ENCODE results near the gene CFAP54. TPM values are rescaled to one million over a fixed set of nuclear protein-coding genes. Genes with fewer than 3 reads are reported as not detected.

The CFAP54 gene
- polyA plus RNA-seq, 3 donors = not detected

DNA sequence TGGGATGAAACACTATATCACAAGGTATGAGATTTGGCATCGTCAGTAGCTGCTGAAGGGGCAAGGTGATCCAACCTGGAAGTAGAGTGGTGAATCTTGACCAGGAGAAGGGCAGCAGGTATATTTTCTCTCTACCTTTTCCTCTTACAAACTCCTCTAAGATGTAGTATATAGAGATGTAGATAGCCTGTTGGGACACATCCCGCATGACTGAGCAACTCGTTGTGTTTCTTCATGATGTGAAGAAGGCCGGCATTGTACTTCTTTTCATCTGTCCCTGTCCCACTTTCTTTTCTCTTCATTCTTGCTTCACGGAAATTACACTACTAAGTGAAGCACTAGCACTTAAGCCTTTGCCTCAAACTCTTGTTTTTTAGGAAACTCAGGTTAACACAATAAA, 7.3 kb upstream of the CFAP54 start:
- Histone ChIP-seq H3K9me3 (replicated peaks in 1 of 2; ENCODE audit: control insufficient read depth in 1 of 2, insufficient read depth in 1 of 2, low read length in 2 of 2) (no peaks in the 10 kb centered on the region), H4K20me1 (ENCODE audit: insufficient read depth, low read length) (no peaks in the 10 kb centered on the region), H3K27ac (ENCODE audit: low read depth in 1 of 2, low read length in 2 of 2) (no peak overlapping the region), H3K27me3 (ENCODE audit: control insufficient read depth in 2 of 2, insufficient read depth in 2 of 2, low read length in 2 of 2) (no peaks in the 10 kb centered on the region), H3K4me3 (replicated peaks in 1 of 3; ENCODE audit: low read depth in 2 of 3, low read length in 3 of 3) (no peak overlapping the region), H3K4me2 (replicated peaks; ENCODE audit: extremely low read depth, low read length, poor library complexity, severe bottlenecking) (no peak overlapping the region), H3K79me2 (ENCODE audit: insufficient read depth, low read length) (no peaks in the 10 kb centered on the region), H3K9ac (ENCODE audit: insufficient read depth, low read length, poor library complexity, severe bottlenecking) (no peak overlapping the region), H2AFZ (ENCODE audit: insufficient read depth, low read depth, low read length, poor library complexity, severe bottlenecking) (no peak overlapping the region), H3K36me3 (replicated peaks in 1 of 2; ENCODE audit: control insufficient read depth in 1 of 2, insufficient read depth in 2 of 2, low read length in 2 of 2) (no peaks in the 10 kb centered on the region), H3K4me1 (ENCODE audit: control insufficient read depth in 1 of 2, insufficient read depth in 2 of 2, low read length in 2 of 2) (no peaks in the 10 kb centered on the region)
- peaks cover 5% of the 10 kb centered on the region for H3K4me1 Mint-ChIP-seq
- no peak overlapping the region for H3K4me3 Mint-ChIP-seq
- TF ChIP-seq, protein P1, sequence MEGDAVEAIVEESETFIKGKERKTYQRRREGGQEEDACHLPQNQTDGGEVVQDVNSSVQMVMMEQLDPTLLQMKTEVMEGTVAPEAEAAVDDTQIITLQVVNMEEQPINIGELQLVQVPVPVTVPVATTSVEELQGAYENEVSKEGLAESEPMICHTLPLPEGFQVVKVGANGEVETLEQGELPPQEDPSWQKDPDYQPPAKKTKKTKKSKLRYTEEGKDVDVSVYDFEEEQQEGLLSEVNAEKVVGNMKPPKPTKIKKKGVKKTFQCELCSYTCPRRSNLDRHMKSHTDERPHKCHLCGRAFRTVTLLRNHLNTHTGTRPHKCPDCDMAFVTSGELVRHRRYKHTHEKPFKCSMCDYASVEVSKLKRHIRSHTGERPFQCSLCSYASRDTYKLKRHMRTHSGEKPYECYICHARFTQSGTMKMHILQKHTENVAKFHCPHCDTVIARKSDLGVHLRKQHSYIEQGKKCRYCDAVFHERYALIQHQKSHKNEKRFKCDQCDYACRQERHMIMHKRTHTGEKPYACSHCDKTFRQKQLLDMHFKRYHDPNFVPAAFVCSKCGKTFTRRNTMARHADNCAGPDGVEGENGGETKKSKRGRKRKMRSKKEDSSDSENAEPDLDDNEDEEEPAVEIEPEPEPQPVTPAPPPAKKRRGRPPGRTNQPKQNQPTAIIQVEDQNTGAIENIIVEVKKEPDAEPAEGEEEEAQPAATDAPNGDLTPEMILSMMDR (IDR thresholded peaks at IDR 0.05) = no peak
- no peak for DNase-seq
- intact Hi-C loops (cut with micrococcal nuclease) = no loop called here
- peaks cover 0 to 1% (median 0%) of the 10 kb centered on the region in 7 donors for H3K9me3 Mint-ChIP-seq
- no CpG with 5 or more reads among the region's 5 CpGs for WGBS (ENCODE audit: insufficient coverage)
- H3K27me3 Mint-ChIP-seq (ENCODE audit: low read depth in 3 of 3) = peaks cover 6 to 16% (median 8%) of the 10 kb centered on the region in 3 donors
- H3K27ac Mint-ChIP-seq = no peak overlapping the region
- no peaks in the 10 kb centered on the region for H3K36me3 Mint-ChIP-seq

DNA sequence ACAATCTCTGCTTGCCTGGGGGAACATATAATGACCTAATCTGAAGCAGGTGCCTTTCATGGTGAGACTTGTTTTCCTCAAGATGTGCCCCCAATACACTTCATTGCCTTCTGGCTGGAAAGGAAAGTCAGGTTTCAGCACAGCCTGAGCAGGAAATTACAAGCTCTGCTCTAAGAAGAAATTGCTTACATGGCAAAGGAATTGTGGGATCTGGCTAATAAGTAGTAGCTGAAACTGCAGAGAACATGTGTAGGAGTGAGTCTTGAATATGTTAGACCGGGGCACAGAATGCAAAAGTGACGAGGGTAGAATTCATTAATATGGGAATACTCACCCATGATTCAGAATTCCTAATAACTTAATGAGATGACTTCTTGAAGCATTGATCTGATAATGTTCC, 6.3 kb upstream of the CFAP54 start:
- WGBS (ENCODE audit: insufficient coverage) = no CpG with 5 or more reads among the region's 2 CpGs

More for the DNA sequence above, 6.3 kb upstream of the CFAP54 start:
- Histone ChIP-seq H3K9me3 (replicated peaks in 1 of 2; ENCODE audit: control insufficient read depth in 1 of 2, insufficient read depth in 1 of 2, low read length in 2 of 2) (no peaks in the 10 kb centered on the region), H3K27me3 (ENCODE audit: control insufficient read depth in 2 of 2, insufficient read depth in 2 of 2, low read length in 2 of 2) (no peaks in the 10 kb centered on the region), H3K4me2 (replicated peaks; ENCODE audit: extremely low read depth, low read length, poor library complexity, severe bottlenecking) (no peak overlapping the region), H4K20me1 (ENCODE audit: insufficient read depth, low read length) (no peaks in the 10 kb centered on the region), H3K79me2 (ENCODE audit: insufficient read depth, low read length) (no peaks in the 10 kb centered on the region), H2AFZ (ENCODE audit: insufficient read depth, low read depth, low read length, poor library complexity, severe bottlenecking) (no peak overlapping the region), H3K4me3 (replicated peaks in 1 of 3; ENCODE audit: low read depth in 2 of 3, low read length in 3 of 3) (no peak overlapping the region), H3K36me3 (replicated peaks in 1 of 2; ENCODE audit: control insufficient read depth in 1 of 2, insufficient read depth in 2 of 2, low read length in 2 of 2) (no peaks in the 10 kb centered on the region), H3K9ac (ENCODE audit: insufficient read depth, low read length, poor library complexity, severe bottlenecking) (no peak overlapping the region), H3K27ac (ENCODE audit: low read depth in 1 of 2, low read length in 2 of 2) (no peak overlapping the region), H3K4me1 (ENCODE audit: control insufficient read depth in 1 of 2, insufficient read depth in 2 of 2, low read length in 2 of 2) (no peaks in the 10 kb centered on the region)
- no peak for DNase-seq
- TF ChIP-seq, protein P1 (IDR thresholded peaks at IDR 0.05) = no peak
- Mint-ChIP-seq H3K36me3 (no peaks in the 10 kb centered on the region), H3K4me1 (peaks cover 5% of the 10 kb centered on the region), H3K4me3 (no peak overlapping the region), H3K9me3 (peaks cover 0 to 1% (median 0%) of the 10 kb centered on the region in 7 donors), H3K27ac (no peak overlapping the region), H3K27me3 (ENCODE audit: low read depth in 3 of 3) (peaks cover 6 to 16% (median 6%) of the 10 kb centered on the region in 3 donors)
- intact Hi-C loops (cut with micrococcal nuclease) = no loop called here

All from CD14-positive monocyte (primary cell).